ENCODE measurements around the gene LPA.
A peak's percentile ranks its signal among the peaks of the same experiment; 100 is the strongest.
"Not testable (repeated sequence)": the region's sequence is repeated elsewhere in the genome, so short reads cannot be mapped to it uniquely, and the experiment has no call there.

Gene LPA

GRCh38 chr6:160535270-160535669 lies 128.8 kb downstream of the LPA start:
- H3K27me3 ChIP-seq (ENCODE audit: low read depth, low read length) = no peaks in the 10 kb centered on the region
- no peaks in the 10 kb centered on the region for H4K20me1 ChIP-seq (ENCODE audit: insufficient read depth, low read length)
- H3K4me1 ChIP-seq (ENCODE audit: low read length) = no peaks in the 10 kb centered on the region
- H3K27ac ChIP-seq (ENCODE audit: low read length) = no peak overlapping the region
- H3K4me3 ChIP-seq (ENCODE audit: low read length) = no peak overlapping the region
- no peaks in the 10 kb centered on the region for H3K79me2 ChIP-seq (ENCODE audit: low read length)
- no peak overlapping the region for H2AFZ ChIP-seq (ENCODE audit: low read depth, low read length)
- H3K9me3 ChIP-seq (ENCODE audit: insufficient read depth, low read length) = no peaks in the 10 kb centered on the region
- no peak overlapping the region for H3K9ac ChIP-seq (ENCODE audit: low read length)
- H3K4me2 ChIP-seq (ENCODE audit: low read length) = no peak overlapping the region
- H3K36me3 ChIP-seq (replicated peaks; ENCODE audit: low read depth, low read length) = no peaks in the 10 kb centered on the region
- no peak for TF ChIP-seq EZH2phosphoT487 (IDR thresholded peaks at IDR 0.05; ENCODE audit: low read depth)
- TF ChIP-seq, protein P1, sequence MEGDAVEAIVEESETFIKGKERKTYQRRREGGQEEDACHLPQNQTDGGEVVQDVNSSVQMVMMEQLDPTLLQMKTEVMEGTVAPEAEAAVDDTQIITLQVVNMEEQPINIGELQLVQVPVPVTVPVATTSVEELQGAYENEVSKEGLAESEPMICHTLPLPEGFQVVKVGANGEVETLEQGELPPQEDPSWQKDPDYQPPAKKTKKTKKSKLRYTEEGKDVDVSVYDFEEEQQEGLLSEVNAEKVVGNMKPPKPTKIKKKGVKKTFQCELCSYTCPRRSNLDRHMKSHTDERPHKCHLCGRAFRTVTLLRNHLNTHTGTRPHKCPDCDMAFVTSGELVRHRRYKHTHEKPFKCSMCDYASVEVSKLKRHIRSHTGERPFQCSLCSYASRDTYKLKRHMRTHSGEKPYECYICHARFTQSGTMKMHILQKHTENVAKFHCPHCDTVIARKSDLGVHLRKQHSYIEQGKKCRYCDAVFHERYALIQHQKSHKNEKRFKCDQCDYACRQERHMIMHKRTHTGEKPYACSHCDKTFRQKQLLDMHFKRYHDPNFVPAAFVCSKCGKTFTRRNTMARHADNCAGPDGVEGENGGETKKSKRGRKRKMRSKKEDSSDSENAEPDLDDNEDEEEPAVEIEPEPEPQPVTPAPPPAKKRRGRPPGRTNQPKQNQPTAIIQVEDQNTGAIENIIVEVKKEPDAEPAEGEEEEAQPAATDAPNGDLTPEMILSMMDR (IDR thresholded peaks at IDR 0.05; ENCODE audit: low read depth, low read length) = no peak

GRCh38 chr6:160534050-160534696 lies 129.9 kb downstream of the LPA start:
- peak overlapping the region; percentile 30; the same call in 1 of the 2 replicates for H3K4me2 ChIP-seq (ENCODE audit: low read length)
- TF ChIP-seq, protein P1 (IDR thresholded peaks at IDR 0.05; ENCODE audit: low read depth, low read length) = peak; percentile 82
- TF ChIP-seq EZH2phosphoT487 (IDR thresholded peaks at IDR 0.05; ENCODE audit: low read depth) = no peak
- no peaks in the 10 kb centered on the region for H3K9me3 ChIP-seq (ENCODE audit: insufficient read depth, low read length)
- no peaks in the 10 kb centered on the region for H3K36me3 ChIP-seq (replicated peaks; ENCODE audit: low read depth, low read length)
- no peak overlapping the region for H3K9ac ChIP-seq (ENCODE audit: low read length)
- no peaks in the 10 kb centered on the region for H3K4me1 ChIP-seq (ENCODE audit: low read length)
- no peak overlapping the region for H3K27ac ChIP-seq (ENCODE audit: low read length)
- H2AFZ ChIP-seq (ENCODE audit: low read depth, low read length) = no peak overlapping the region
- no peak overlapping the region for H3K4me3 ChIP-seq (ENCODE audit: low read length)
- H3K79me2 ChIP-seq (ENCODE audit: low read length) = no peaks in the 10 kb centered on the region
- no peaks in the 10 kb centered on the region for H3K27me3 ChIP-seq (ENCODE audit: low read depth, low read length)
- H4K20me1 ChIP-seq (ENCODE audit: insufficient read depth, low read length) = no peaks in the 10 kb centered on the region

GRCh38 chr6:160532315-160532714 lies 131.8 kb downstream of the LPA start:
- Histone ChIP-seq H3K4me3 (ENCODE audit: low read length) (no peak overlapping the region), H4K20me1 (ENCODE audit: insufficient read depth, low read length) (no peaks in the 10 kb centered on the region), H2AFZ (ENCODE audit: low read depth, low read length) (no peak overlapping the region), H3K36me3 (replicated peaks; ENCODE audit: low read depth, low read length) (no peaks in the 10 kb centered on the region), H3K4me2 (ENCODE audit: low read length) (no peak overlapping the region), H3K27me3 (ENCODE audit: low read depth, low read length) (no peaks in the 10 kb centered on the region), H3K9me3 (ENCODE audit: insufficient read depth, low read length) (no peaks in the 10 kb centered on the region), H3K4me1 (ENCODE audit: low read length) (no peaks in the 10 kb centered on the region), H3K79me2 (ENCODE audit: low read length) (no peaks in the 10 kb centered on the region), H3K9ac (ENCODE audit: low read length) (no peak overlapping the region), H3K27ac (ENCODE audit: low read length) (no peak overlapping the region)
- no peak for TF ChIP-seq EZH2phosphoT487 (IDR thresholded peaks at IDR 0.05; ENCODE audit: low read depth)
- TF ChIP-seq, protein P1 (IDR thresholded peaks at IDR 0.05; ENCODE audit: low read depth, low read length) = no peak

DNA sequence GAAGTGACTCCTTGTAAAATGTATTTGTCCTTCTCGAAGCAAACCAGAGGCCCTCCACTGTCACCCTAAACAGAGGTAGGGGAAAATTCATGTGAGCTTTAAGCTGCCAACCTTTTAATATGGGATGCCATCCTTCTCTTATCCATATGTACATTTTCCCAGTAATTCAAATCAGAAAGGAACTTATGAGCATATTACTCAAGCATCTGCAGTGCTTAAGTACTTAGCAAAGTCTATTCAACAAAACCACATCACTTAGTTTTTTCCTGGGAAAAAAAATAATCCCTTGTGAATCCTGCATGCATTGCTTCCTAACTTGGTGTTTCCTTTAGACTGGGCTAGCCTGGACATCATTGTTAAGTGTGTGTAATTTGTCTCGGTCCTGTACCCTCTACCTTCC lies 132.2 kb downstream of the LPA start:
- TF ChIP-seq EZH2phosphoT487 (IDR thresholded peaks at IDR 0.05; ENCODE audit: low read depth) = no peak
- TF ChIP-seq, protein P1 (IDR thresholded peaks at IDR 0.05; ENCODE audit: low read depth, low read length) = no peak
- H2AFZ ChIP-seq (ENCODE audit: low read depth, low read length) = no peak overlapping the region
- H3K27me3 ChIP-seq (ENCODE audit: low read depth, low read length) = no peaks in the 10 kb centered on the region
- no peak overlapping the region for H3K4me2 ChIP-seq (ENCODE audit: low read length)
- H3K9me3 ChIP-seq (ENCODE audit: insufficient read depth, low read length) = no peaks in the 10 kb centered on the region
- H3K36me3 ChIP-seq (replicated peaks; ENCODE audit: low read depth, low read length) = no peaks in the 10 kb centered on the region
- H3K79me2 ChIP-seq (ENCODE audit: low read length) = no peaks in the 10 kb centered on the region
- H3K9ac ChIP-seq (ENCODE audit: low read length) = no peak overlapping the region
- no peak overlapping the region for H3K27ac ChIP-seq (ENCODE audit: low read length)
- no peak overlapping the region for H3K4me3 ChIP-seq (ENCODE audit: low read length)
- H4K20me1 ChIP-seq (ENCODE audit: insufficient read depth, low read length) = no peaks in the 10 kb centered on the region
- H3K4me1 ChIP-seq (ENCODE audit: low read length) = no peaks in the 10 kb centered on the region

DNA sequence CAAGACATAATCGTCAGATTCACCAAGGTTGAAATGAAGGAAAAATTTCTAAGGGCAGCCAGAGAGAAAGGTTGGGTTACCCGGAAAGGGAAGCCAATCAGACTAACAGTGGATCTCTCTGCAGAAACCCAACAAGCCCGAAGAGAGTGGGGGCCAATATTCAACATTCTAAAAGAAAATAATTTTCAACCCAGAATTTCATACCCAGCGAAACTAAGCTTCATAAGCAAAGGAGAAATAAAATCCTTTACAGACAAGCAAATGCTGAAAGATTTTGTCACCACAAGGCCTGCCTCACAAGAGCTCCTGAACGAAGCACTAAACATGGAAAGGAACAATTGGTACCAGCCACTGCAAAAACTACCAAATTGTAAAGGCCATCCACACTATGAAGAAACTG lies 134.6 kb downstream of the LPA start:
- H3K4me3 ChIP-seq (ENCODE audit: low read length); H3K4me1 ChIP-seq (ENCODE audit: low read length); H4K20me1 ChIP-seq (ENCODE audit: insufficient read depth, low read length); H3K27me3 ChIP-seq (ENCODE audit: low read depth, low read length); H3K36me3 ChIP-seq (replicated peaks; ENCODE audit: low read depth, low read length); H2AFZ ChIP-seq (ENCODE audit: low read depth, low read length); H3K9me3 ChIP-seq (ENCODE audit: insufficient read depth, low read length); H3K79me2 ChIP-seq (ENCODE audit: low read length); H3K9ac ChIP-seq (ENCODE audit: low read length); H3K4me2 ChIP-seq (ENCODE audit: low read length); H3K27ac ChIP-seq (ENCODE audit: low read length): not testable (repeated sequence)
